NCI-H146 (cell line): ENCODE results near the gene SPIB.
"Not testable (repeated sequence)": the region's sequence is repeated elsewhere in the genome, so short reads cannot be mapped to it uniquely, and the experiment has no call there.

Experiments
- DNase-seq: peaks from one replicate; lab custom pipeline; 2025; lab: John Stamatoyannopoulos, UW

SPIB gene

GRCh38 chr19:50439130-50439529 lies 20.4 kb downstream of the SPIB start:
- not testable (repeated sequence) for DNase-seq

- no peak for DNase-seq
These were observed 25.3 kb downstream of the SPIB start for GRCh38 chr19:50444059-50444458.

- no peak for DNase-seq
These were observed 28.3 kb downstream of the SPIB start for GRCh38 chr19:50447053-50447452.

- no peak for DNase-seq
These were observed 29.0 kb downstream of the SPIB start for GRCh38 chr19:50447750-50448149.

- peak; percentile 72 for DNase-seq
These were observed 30.6 kb downstream of the SPIB start for GRCh38 chr19:50449236-50449899.

- DNase-seq: peak; percentile 16
These were observed 31.9 kb downstream of the SPIB start for GRCh38 chr19:50450369-50451222.

GRCh38 chr19:50451223-50451534 lies 32.4 kb downstream of the SPIB start:
- no peak for DNase-seq

- DNase-seq: no peak
These were observed 34.5 kb downstream of the SPIB start for GRCh38 chr19:50453243-50453642.

- DNase-seq: no peak
These were observed 37.3 kb downstream of the SPIB start for GRCh38 chr19:50455992-50456391.

- no peak for DNase-seq
These were observed 38.6 kb downstream of the SPIB start for GRCh38 chr19:50457300-50457699.

GRCh38 chr19:50458396-50459066 lies 39.8 kb downstream of the SPIB start:
- DNase-seq: no peak

GRCh38 chr19:50459067-50459456 lies 40.3 kb downstream of the SPIB start:
- no peak for DNase-seq

- no peak for DNase-seq
These were observed 40.9 kb downstream of the SPIB start for GRCh38 chr19:50459638-50460037.

- DNase-seq: no peak
These were observed 41.5 kb downstream of the SPIB start for GRCh38 chr19:50460161-50460765.

- DNase-seq: peak; percentile 86
These were observed 42.5 kb downstream of the SPIB start for GRCh38 chr19:50461066-50461875.

- no peak for DNase-seq
These were observed 44.2 kb downstream of the SPIB start for GRCh38 chr19:50462970-50463369.

- peak; percentile 22 for DNase-seq
These were observed 45.6 kb downstream of the SPIB start for GRCh38 chr19:50464348-50464747.

GRCh38 chr19:50465000-50465399 lies 46.3 kb downstream of the SPIB start:
- no peak for DNase-seq

- peak; percentile 74 for DNase-seq
These were observed 47.4 kb downstream of the SPIB start for GRCh38 chr19:50465986-50466705.

GRCh38 chr19:50466706-50467039 lies 47.9 kb downstream of the SPIB start:
- no peak for DNase-seq

GRCh38 chr19:50467566-50467965 lies 48.8 kb downstream of the SPIB start:
- no peak for DNase-seq
